ENCODE measurements around the gene TMOD2.

The TMOD2 gene

GRCh38 chr15:51750792-51751696 lies at the start of gene TMOD2:
TSS of gene TMOD2 (plus strand) at chr15:51751597. CDS start at chr15:51766442, 14,845 bp downstream.
- DNase-seq (ENCODE audit: low read depth in 2 of 2), result peak in 1 of 2 donors; percentile 19

- DNase-seq (ENCODE audit: low read depth in 2 of 2), result no peak
These were observed 48.7 kb upstream of the TMOD2 start for GRCh38 chr15:51702710-51703109.

GRCh38 chr15:51706291-51706690 lies 45.1 kb upstream of the TMOD2 start:
- DNase-seq (ENCODE audit: low read depth in 2 of 2), result no peak

- no peak for DNase-seq (ENCODE audit: low read depth in 2 of 2)
These were observed 44.3 kb upstream of the TMOD2 start for GRCh38 chr15:51706926-51707608.

- no peak for DNase-seq (ENCODE audit: low read depth in 2 of 2)
These were observed 43.4 kb upstream of the TMOD2 start for GRCh38 chr15:51708013-51708412.

GRCh38 chr15:51709031-51709430 lies 42.4 kb upstream of the TMOD2 start:
- no peak for DNase-seq (ENCODE audit: low read depth in 2 of 2)

- DNase-seq (ENCODE audit: low read depth in 2 of 2), result no peak
These were observed 37.2 kb upstream of the TMOD2 start for GRCh38 chr15:51714162-51714561.

- DNase-seq (ENCODE audit: low read depth in 2 of 2), result no peak
These were observed 36.5 kb upstream of the TMOD2 start for GRCh38 chr15:51714911-51715310.

- DNase-seq (ENCODE audit: low read depth in 2 of 2), result no peak
These were observed 33.2 kb upstream of the TMOD2 start for GRCh38 chr15:51718219-51718618.

- no peak for DNase-seq (ENCODE audit: low read depth in 2 of 2)
These were observed 32.7 kb upstream of the TMOD2 start for GRCh38 chr15:51718746-51719145.

- DNase-seq (ENCODE audit: low read depth in 2 of 2), result no peak
These were observed 31.0 kb upstream of the TMOD2 start for GRCh38 chr15:51720201-51720995.

- no peak for DNase-seq (ENCODE audit: low read depth in 2 of 2)
These were observed 30.0 kb upstream of the TMOD2 start for GRCh38 chr15:51721199-51721960.

GRCh38 chr15:51724199-51724598 lies 27.2 kb upstream of the TMOD2 start:
- DNase-seq (ENCODE audit: low read depth in 2 of 2), result no peak

- no peak for DNase-seq (ENCODE audit: low read depth in 2 of 2)
These were observed 26.7 kb upstream of the TMOD2 start for GRCh38 chr15:51724673-51725072.

- no peak for DNase-seq (ENCODE audit: low read depth in 2 of 2)
These were observed 24.9 kb upstream of the TMOD2 start for GRCh38 chr15:51726302-51727073.

GRCh38 chr15:51727141-51727897 lies 24.1 kb upstream of the TMOD2 start:
- no peak for DNase-seq (ENCODE audit: low read depth in 2 of 2)

- DNase-seq (ENCODE audit: low read depth in 2 of 2), result no peak
These were observed 19.7 kb upstream of the TMOD2 start for GRCh38 chr15:51731549-51732267.

GRCh38 chr15:51732646-51733045 lies 18.8 kb upstream of the TMOD2 start:
- DNase-seq (ENCODE audit: low read depth in 2 of 2), result no peak
